D721Med (cell line): ENCODE measurements around the gene SPEF2.

ENCODE experiments used
- DNase-seq: peaks from one replicate; pipeline ENCODE4 v3.0.0; 2011; ENCODE audit warnings: low spot score; ENCODE audit not compliant: insufficient read length
- FAIRE-seq: peaks from 2 replicates; lab custom pipeline; 2011; peaks lifted over from hg19 to GRCh38; lab: Jason Lieb, UNC
- CTCF ChIP-seq: IDR thresholded peaks from 2 replicates; pipeline ENCODE4 v1.5.1; 2012; ENCODE audit warnings: mild to moderate bottlenecking, control low read depth; ENCODE audit not compliant: insufficient read depth; ENCODE audit errors: missing control alignments

SPEF2 gene

GRCh38 chr5:35678661-35679060, 61.0 kb downstream of the SPEF2 start:
- TF ChIP-seq CTCF = no peak
- FAIRE-seq (no peak), DNase-seq (no peak)

- TF ChIP-seq CTCF = no peak
- FAIRE-seq (no peak), DNase-seq (no peak)
Observed at GRCh38 chr5:35679357-35679756, 61.7 kb downstream of the SPEF2 start.

- DNase-seq (no peak), FAIRE-seq (no peak)
Observed at GRCh38 chr5:35681911-35682310, 64.2 kb downstream of the SPEF2 start.

GRCh38 chr5:35683466-35683865, 65.8 kb downstream of the SPEF2 start:
- FAIRE-seq (no peak), DNase-seq (no peak)
- TF ChIP-seq CTCF = no peak

More at GRCh38 chr5:35681911-35682310, 64.2 kb downstream of the SPEF2 start:
- TF ChIP-seq CTCF = no peak

- TF ChIP-seq CTCF = no peak
- no peak for DNase-seq
- no peak for FAIRE-seq
Observed at GRCh38 chr5:35685161-35685560, 67.5 kb downstream of the SPEF2 start.

GRCh38 chr5:35687961-35688360, 70.3 kb downstream of the SPEF2 start:
- FAIRE-seq (no peak), DNase-seq (no peak)
- no peak for TF ChIP-seq CTCF

GRCh38 chr5:35694481-35694880, 76.8 kb downstream of the SPEF2 start:
- TF ChIP-seq CTCF = no peak
- no peak for DNase-seq
- FAIRE-seq = no peak
